ENCODE data around the gene TRMT44. TPM values are rescaled to one million over a fixed set of nuclear protein-coding genes. Genes with fewer than 3 reads are reported as not detected.

Gene TRMT44
- polyA plus RNA-seq, 3 donors, result 14.8 to 24.9 (median 17.6) TPM

- DNase-seq (ENCODE audit: extremely low read depth in 1 of 11, low read depth in 9 of 11, low spot score in 4 of 11), result no peak
Observed at GRCh38 chr4:8457646-8458252, 17.2 kb downstream of the TRMT44 start.

- DNase-seq (ENCODE audit: extremely low read depth in 1 of 11, low read depth in 9 of 11, low spot score in 4 of 11), result no peak
Observed at GRCh38 chr4:8459867-8460445, 19.4 kb downstream of the TRMT44 start.

GRCh38 chr4:8461086-8461485 is 20.5 kb downstream of the TRMT44 start:
- no peak for DNase-seq (ENCODE audit: extremely low read depth in 1 of 11, low read depth in 9 of 11, low spot score in 4 of 11)

GRCh38 chr4:8461616-8462015 is 21.0 kb downstream of the TRMT44 start:
- peak in 1 of 11 donors; percentile 58 for DNase-seq (ENCODE audit: extremely low read depth in 1 of 11, low read depth in 9 of 11, low spot score in 4 of 11)

GRCh38 chr4:8463811-8464210 is 23.2 kb downstream of the TRMT44 start:
- DNase-seq (ENCODE audit: extremely low read depth in 1 of 11, low read depth in 9 of 11, low spot score in 4 of 11), result no peak

- no peak for DNase-seq (ENCODE audit: extremely low read depth in 1 of 11, low read depth in 9 of 11, low spot score in 4 of 11)
Observed at GRCh38 chr4:8464381-8464780, 23.8 kb downstream of the TRMT44 start.

GRCh38 chr4:8465615-8466611 is 25.3 kb downstream of the TRMT44 start:
- no peak for DNase-seq (ENCODE audit: extremely low read depth in 1 of 11, low read depth in 9 of 11, low spot score in 4 of 11)

- DNase-seq (ENCODE audit: extremely low read depth in 1 of 11, low read depth in 9 of 11, low spot score in 4 of 11), result no peak
Observed at GRCh38 chr4:8467016-8467415, 26.4 kb downstream of the TRMT44 start.

- DNase-seq (ENCODE audit: extremely low read depth in 1 of 11, low read depth in 9 of 11, low spot score in 4 of 11), result peak in 3 of 11 donors; percentile 28 to 57 (median 51)
Observed at GRCh38 chr4:8468746-8469535, 28.4 kb downstream of the TRMT44 start.

GRCh38 chr4:8469550-8469949 is 29.0 kb downstream of the TRMT44 start:
- DNase-seq (ENCODE audit: extremely low read depth in 1 of 11, low read depth in 9 of 11, low spot score in 4 of 11), result no peak

- no peak for DNase-seq (ENCODE audit: extremely low read depth in 1 of 11, low read depth in 9 of 11, low spot score in 4 of 11)
Observed at GRCh38 chr4:8470451-8471024, 30.0 kb downstream of the TRMT44 start.

GRCh38 chr4:8471211-8471875 is 30.8 kb downstream of the TRMT44 start:
- DNase-seq (ENCODE audit: extremely low read depth in 1 of 11, low read depth in 9 of 11, low spot score in 4 of 11), result no peak

GRCh38 chr4:8472158-8472688 is 31.6 kb downstream of the TRMT44 start:
- DNase-seq (ENCODE audit: extremely low read depth in 1 of 11, low read depth in 9 of 11, low spot score in 4 of 11), result no peak

GRCh38 chr4:8472689-8473197 is 32.2 kb downstream of the TRMT44 start:
- DNase-seq (ENCODE audit: extremely low read depth in 1 of 11, low read depth in 9 of 11, low spot score in 4 of 11), result peak in 9 of 11 donors; percentile 40 to 79 (median 52)

- no peak for DNase-seq (ENCODE audit: extremely low read depth in 1 of 11, low read depth in 9 of 11, low spot score in 4 of 11)
Observed at GRCh38 chr4:8473198-8473919, 32.8 kb downstream of the TRMT44 start.

- no peak for DNase-seq (ENCODE audit: extremely low read depth in 1 of 11, low read depth in 9 of 11, low spot score in 4 of 11)
Observed at GRCh38 chr4:8473920-8474590, 33.5 kb downstream of the TRMT44 start.

- no peak for DNase-seq (ENCODE audit: extremely low read depth in 1 of 11, low read depth in 9 of 11, low spot score in 4 of 11)
Observed at GRCh38 chr4:8474856-8475255, 34.3 kb downstream of the TRMT44 start.
